PFSK-1 (cell line): ENCODE results near the gene PRKCE.

Source experiments
- FOXP2 ChIP-seq: optimal IDR thresholded peaks from 2 replicates; pipeline ENCODE3; 2011; ENCODE audit warnings: borderline replicate concordance, control low read depth, inconsistent platforms; ENCODE audit not compliant: insufficient read depth; ENCODE audit errors: extremely low read length, extremely low read depth
- POLR2AphosphoS5 ChIP-seq: IDR thresholded peaks from 2 replicates; pipeline ENCODE4 v1.6.1; 2012; ENCODE audit warnings: low read depth, mild to moderate bottlenecking, control low read depth, low read length, moderate library complexity
- REST ChIP-seq, 2 experiments: IDR thresholded peaks; 2 replicates each; pipeline versions ENCODE4 v1.6.1 to v1.8.0; 2011 to 2012; ENCODE audit warnings: low read depth in 2 of 2, low read length in 2 of 2, control low read depth in 1 of 2, inconsistent platforms in 1 of 2, mild to moderate bottlenecking in 1 of 2, moderate library complexity in 1 of 2; ENCODE audit not compliant: insufficient read depth in 1 of 2
- SIN3A ChIP-seq: IDR thresholded peaks from 2 replicates; pipeline ENCODE4 v1.6.1; 2012; ENCODE audit warnings: mild to moderate bottlenecking, low read length, moderate library complexity, borderline replicate concordance; ENCODE audit not compliant: insufficient read depth
- TAF1 ChIP-seq: IDR thresholded peaks from 2 replicates; pipeline ENCODE4 v1.6.1; 2012; ENCODE audit warnings: low read length, control low read depth, borderline replicate concordance; ENCODE audit not compliant: insufficient read depth

- TF ChIP-seq POLR2AphosphoS5 (no peak), TAF1 (no peak), SIN3A (no peak), REST (IDR thresholded peaks at IDR 0.05; ENCODE audit: insufficient read depth in 1 of 2, low read depth in 2 of 2, low read length in 2 of 2) (no peak), FOXP2 (no peak)
These were observed 184.8 kb downstream of the PRKCE start for GRCh38 chr2:45836316-45836715.
